Stimulated activated CD4-positive, alpha-beta T cell treated with anti-CD3 and anti-CD28 coated beads, Interleukin-15, amount 100 ng/mL, for 1 hour (primary cell): ENCODE results near the gene SULT1E1.
"Not testable (repeated sequence)": the region's sequence is repeated elsewhere in the genome, so short reads cannot be mapped to it uniquely, and the experiment has no call there.

Experiments
- DNase-seq, 2 donors: peaks; one replicate each; pipeline ENCODE4 v3.0.0-alpha.2; 2020; ENCODE audit warnings: low read depth in 1 of 2, low spot score in 1 of 2

The SULT1E1 gene

GRCh38 chr4:69843932-69844331, 16.0 kb downstream of the SULT1E1 start:
- DNase-seq = no peak

GRCh38 chr4:69843301-69843700, 16.6 kb downstream of the SULT1E1 start:
- no peak for DNase-seq

- DNase-seq = no peak
Observed at GRCh38 chr4:69838977-69839376, 21.0 kb downstream of the SULT1E1 start.

DNA sequence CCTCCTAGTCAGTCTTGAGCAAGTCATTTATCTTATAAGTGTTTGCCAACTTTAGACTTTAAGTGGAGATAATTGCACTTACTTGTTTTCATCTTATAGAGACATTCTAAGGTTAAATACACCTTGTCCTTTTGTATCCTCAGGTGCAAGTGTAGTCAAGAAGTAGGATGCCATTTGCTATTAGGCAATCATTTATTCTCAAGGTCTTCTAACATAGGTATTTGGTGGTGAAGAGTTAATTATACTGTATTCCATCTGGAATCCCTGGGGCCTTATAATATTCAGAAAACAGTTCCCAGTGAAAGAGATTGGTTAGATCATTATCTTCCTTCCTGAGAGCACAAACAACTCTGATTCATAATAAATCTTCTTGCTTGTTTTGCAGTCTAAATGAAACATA, 23.7 kb downstream of the SULT1E1 start:
- DNase-seq = no peak

GRCh38 chr4:69835766-69836165, 24.2 kb downstream of the SULT1E1 start:
- DNase-seq = no peak

DNA sequence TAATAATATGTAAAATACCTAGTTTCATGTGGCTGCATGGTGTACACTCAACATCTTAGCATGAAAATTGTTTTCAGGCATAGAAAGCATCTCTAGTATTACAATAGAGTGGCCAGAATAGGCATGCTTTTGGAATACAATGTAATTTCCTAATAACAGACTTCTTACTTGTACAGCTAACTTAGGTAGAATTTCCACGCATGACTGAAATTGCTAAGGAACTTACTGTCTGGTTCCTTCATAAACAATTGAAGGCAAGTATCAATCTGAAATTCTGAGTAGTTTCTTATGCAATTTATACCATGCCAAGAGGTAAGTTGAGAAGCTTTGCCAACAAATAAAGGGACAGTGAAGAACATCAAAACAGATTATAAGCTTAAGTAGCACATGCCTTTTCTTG, 26.7 kb downstream of the SULT1E1 start:
- DNase-seq = no peak

GRCh38 chr4:69832326-69833030, 27.5 kb downstream of the SULT1E1 start:
- no peak for DNase-seq

GRCh38 chr4:69831646-69832325, 28.2 kb downstream of the SULT1E1 start:
- no peak for DNase-seq

- no peak for DNase-seq
Observed at GRCh38 chr4:69831270-69831627, 28.7 kb downstream of the SULT1E1 start.

DNA sequence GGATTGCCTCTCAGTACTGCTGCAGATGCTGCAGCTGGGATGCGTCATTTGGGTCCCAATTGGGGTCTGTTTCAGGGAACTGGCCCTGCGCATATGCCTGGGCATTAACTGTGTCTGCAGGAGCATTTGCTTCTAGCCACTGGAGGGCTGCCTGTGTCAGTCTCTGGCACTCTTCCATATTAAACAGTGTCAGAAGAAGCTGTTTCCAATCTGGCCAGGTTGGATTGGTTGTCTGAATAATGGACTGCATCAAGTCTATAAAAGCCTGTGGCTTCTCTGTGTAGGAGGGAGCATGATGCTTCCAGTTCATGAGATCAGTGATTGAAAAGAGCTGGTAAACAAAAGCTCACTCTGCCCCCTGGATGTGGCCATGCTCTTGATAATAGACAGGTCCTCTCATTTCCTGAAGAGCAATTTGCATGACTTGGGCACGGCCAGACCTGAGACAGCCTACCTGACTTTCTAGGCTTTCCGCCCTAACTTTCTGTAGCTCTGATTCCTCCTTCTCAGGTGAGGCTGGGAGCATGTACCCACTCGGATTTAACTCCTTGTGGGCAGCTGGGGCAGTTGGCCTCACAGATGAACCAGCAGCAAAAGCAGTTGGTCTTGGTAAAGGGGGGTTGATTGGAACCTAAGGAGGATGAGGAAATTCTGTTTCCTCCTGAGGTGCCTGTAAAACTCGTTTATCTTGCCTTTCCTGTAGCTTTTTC, 29.2 kb downstream of the SULT1E1 start:
- no peak for DNase-seq

DNA sequence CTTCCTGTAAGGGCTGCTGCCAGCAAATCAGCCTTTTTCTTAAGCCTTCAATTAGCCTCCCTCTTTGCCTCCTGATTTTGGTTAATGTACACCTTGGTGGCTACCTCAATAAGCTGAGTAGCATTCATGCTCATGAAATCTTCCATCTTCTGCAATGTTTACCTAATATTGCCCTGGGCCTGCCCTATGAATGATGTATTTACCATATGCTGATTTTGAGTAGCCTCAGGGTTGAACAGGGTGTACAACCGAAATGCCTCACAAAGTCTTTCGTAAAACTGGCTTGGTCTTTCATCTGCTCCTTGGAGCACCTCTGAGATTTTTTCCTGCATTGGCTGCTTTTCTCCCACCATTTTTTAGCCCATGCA, 29.8 kb downstream of the SULT1E1 start:
- no peak for DNase-seq

DNA sequence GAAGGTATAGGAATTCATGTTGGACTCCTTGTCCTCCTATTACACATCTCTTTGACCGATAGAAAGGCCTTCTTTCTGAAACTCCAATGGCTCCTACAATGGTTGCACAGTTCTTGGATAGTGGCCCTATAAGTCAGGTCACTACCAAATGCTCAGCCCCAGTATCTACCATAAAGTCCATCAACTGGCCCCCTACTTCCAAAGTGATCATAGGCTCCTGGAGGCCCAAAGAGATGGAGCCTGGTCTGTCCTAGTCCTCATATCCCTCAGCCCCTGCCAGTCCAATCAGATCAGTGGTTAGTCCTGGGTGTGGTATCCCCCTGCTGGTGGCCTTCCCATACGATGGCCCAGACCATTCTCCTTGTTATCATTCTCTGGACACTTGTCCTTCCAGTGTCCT, 30.3 kb downstream of the SULT1E1 start:
- no peak for DNase-seq

- DNase-seq = no peak
Observed at GRCh38 chr4:69828828-69829227, 31.1 kb downstream of the SULT1E1 start.

GRCh38 chr4:69825056-69825455, 34.9 kb downstream of the SULT1E1 start:
- DNase-seq = not testable (repeated sequence)

DNA sequence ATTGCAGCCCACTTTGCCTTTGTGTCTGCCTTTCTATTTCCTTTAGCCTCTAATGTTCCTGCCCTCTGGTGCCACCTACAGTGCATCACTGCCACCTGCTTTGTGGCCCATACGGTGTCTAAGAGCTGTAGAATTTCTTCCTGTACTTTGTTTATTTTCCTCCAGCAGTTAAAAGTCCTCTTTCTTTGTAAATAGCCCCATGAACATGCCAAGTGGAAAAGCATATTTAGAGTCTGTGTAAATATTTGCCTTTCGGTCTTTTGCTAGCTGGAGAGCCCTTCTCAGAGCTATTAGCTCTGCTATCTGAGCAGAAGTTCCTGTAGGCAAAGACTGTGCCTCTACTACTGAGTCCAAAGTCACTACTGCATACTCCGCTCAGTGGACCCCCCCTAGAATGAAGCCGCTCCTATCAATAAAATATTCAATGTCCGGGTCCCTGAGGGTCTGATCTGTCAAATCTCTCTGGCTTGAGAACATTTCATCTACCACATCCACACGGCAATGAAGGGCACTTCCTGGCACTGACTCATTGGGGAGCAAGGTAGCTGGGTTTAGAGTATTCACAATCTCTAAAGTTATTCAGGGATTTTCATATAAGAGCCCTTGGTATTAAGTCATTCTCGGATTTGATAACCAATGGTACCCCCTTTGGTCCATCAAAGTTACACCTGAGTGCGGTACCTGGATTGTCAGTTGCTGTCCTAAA, 36.3 kb downstream of the SULT1E1 start:
- peak in 1 of 2 donors; percentile 10 for DNase-seq

DNA sequence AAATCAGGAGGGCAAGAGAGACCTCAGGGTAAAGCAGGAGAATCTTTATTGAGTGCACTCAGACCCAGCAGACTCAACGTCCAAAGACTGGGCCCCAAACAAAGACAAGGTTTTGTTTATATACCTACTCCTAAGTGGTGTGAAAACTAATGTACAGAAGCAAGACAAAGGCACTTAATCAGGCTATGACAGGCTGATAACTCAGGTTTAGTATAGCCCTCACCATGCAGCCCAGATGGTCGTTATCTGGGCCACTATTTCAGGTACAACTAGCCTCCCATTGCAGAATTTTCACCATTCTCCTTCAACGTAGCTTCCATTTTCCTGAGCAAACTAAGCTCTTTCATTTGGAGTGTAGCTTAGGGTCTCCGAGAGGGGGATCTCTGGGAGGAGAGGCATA, 36.9 kb downstream of the SULT1E1 start:
- DNase-seq = no peak

DNA sequence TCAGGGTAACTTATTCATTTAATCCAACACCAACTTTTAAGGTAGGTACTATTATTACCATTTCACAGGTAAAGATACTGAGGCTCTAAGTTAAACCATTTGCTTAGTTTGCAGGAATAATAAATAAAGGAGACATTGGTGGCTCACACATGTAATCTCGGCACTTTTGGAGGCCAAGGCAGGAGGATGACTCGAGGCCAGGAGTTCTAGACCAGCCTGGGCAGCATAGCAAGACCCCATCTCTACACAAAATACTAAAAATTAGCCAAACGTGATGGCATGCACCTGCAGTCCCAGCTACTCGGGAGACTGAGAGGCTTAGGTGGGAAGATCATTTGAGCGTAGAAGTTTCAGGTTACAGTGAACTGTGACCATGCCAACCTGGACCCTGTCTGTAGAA, 37.7 kb downstream of the SULT1E1 start:
- no peak for DNase-seq

- DNase-seq = no peak
Observed at GRCh38 chr4:69818060-69818639, 41.8 kb downstream of the SULT1E1 start.

- no peak for DNase-seq
Observed at GRCh38 chr4:69816236-69816635, 43.7 kb downstream of the SULT1E1 start.

GRCh38 chr4:69813628-69814027, 46.3 kb downstream of the SULT1E1 start:
- DNase-seq = no peak

DNA sequence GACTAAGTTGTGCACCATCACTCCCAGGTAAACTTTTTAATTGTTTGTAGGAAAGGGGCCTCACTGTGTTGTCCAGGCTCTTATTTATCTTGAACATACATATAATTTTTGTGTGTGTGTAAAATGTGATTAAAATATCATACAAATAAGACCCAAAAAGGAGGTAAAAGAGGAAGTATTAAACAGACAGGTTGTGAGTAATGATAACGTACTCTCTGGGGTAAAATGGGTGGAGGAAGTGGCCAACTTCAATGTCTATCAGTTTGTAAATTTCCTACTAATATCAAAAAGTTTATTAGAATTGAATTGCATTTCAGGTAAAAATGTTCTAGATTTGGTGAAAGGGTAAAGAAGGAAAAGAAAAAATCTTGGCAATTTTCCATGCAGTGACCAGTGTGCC, 48.8 kb downstream of the SULT1E1 start:
- no peak for DNase-seq
